ENCODE data around the gene EBF3. TPM values are rescaled to one million over a fixed set of nuclear protein-coding genes. Genes with fewer than 3 reads are reported as not detected.

EBF3 gene
- total RNA-seq, 2 donors from 2014 or later: 0.44 to 2.0 TPM

DNA sequence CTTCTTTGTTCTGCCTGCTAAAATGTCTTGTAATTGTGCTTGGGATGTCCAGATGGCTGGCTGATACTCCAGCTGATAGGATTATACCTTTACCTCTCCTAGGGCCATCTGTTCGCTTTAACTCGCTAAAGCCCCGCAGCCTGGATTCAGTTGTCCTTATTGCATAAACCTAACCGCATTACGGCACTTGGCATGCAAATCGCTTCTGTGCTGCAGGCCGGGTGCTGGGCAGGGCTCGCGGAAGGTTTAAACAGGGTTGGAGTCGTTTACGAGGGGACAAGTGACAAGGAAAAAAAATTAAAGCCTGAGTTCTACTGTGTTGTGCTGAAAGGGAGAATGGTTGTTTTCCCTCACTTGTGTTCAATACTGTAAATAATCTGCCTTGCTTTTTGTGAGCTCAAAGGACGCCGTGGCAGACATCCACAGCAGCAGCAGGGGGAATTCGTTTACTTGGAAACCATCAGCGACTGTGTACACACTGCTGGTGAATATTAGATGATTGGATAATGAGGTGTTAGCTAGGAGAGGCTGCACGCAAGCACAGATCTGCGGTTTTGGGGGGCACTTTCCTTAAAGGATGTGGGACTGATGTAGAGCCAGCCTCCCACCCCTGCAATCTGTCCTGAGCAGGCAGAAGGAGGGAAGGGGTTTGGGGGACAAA is 93.0 kb downstream of the EBF3 start:
- Mint-ChIP-seq H3K27me3 (ENCODE audit: insufficient read depth) (no peaks in the 10 kb centered on the region), H3K9me3 (no peaks in the 10 kb centered on the region), H3K36me3 (ENCODE audit: low read depth) (no peaks in the 10 kb centered on the region), H3K4me3 (no peak overlapping the region), H3K4me1 (peaks cover 29% of the 10 kb centered on the region), H3K27ac (no peak overlapping the region)
- Histone ChIP-seq H3K9ac (ENCODE audit: extremely low read depth, low read length, poor library complexity, severe bottlenecking) (no peak overlapping the region), H3K27me3 (ENCODE audit: control insufficient read depth, insufficient read depth, low read length, poor library complexity, severe bottlenecking) (no peaks in the 10 kb centered on the region), H3K9me3 (ENCODE audit: control insufficient read depth, low read length) (no peaks in the 10 kb centered on the region), H3K27ac (ENCODE audit: low read depth, low read length) (peak overlapping the region; percentile 94), H3K36me3 (ENCODE audit: control insufficient read depth, insufficient read depth, low read length) (no peaks in the 10 kb centered on the region), H3K4me1 (ENCODE audit: control insufficient read depth, insufficient read depth, low read length) (peaks cover 6% of the 10 kb centered on the region), H3K4me3 (ENCODE audit: low read length) (no peak overlapping the region)
- TF ChIP-seq CTCF (conservative IDR thresholded peaks at IDR 0.05): no peak
- DNase-seq: no peak
- WGBS, 2 experiments (ENCODE audit: insufficient coverage in 1 of 2, insufficient read length in 1 of 2): 70 to 76% methylated on average over 13 to 17 of the region's 17 CpGs

DNA sequence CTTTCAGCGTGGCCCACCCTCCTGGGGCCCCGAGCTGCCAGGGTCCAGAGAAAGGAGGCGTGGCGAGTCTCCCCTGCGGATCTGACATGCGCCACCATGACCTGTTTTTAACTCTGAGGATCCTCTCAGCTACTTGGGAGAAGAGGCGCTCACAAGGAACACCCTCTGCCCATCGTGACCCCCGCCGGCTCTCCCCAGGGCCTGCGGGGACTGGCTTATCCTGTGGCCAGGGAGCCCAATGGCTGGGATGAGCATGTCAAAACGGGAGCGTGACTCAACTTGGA is 93.7 kb downstream of the EBF3 start:
- Histone ChIP-seq H3K36me3 (ENCODE audit: control insufficient read depth, insufficient read depth, low read length) (no peaks in the 10 kb centered on the region), H3K4me1 (ENCODE audit: control insufficient read depth, insufficient read depth, low read length) (peaks cover 12% of the 10 kb centered on the region), H3K9me3 (ENCODE audit: control insufficient read depth, low read length) (no peaks in the 10 kb centered on the region), H3K9ac (ENCODE audit: extremely low read depth, low read length, poor library complexity, severe bottlenecking) (no peak overlapping the region), H3K27me3 (ENCODE audit: control insufficient read depth, insufficient read depth, low read length, poor library complexity, severe bottlenecking) (no peaks in the 10 kb centered on the region), H3K27ac (ENCODE audit: low read depth, low read length) (peak overlapping the region; percentile 94), H3K4me3 (ENCODE audit: low read length) (no peak overlapping the region)
- H3K9me3 Mint-ChIP-seq: no peaks in the 10 kb centered on the region
- no peak overlapping the region for H3K4me3 Mint-ChIP-seq
- no peak overlapping the region for H3K27ac Mint-ChIP-seq
- TF ChIP-seq CTCF (conservative IDR thresholded peaks at IDR 0.05): no peak
- no peaks in the 10 kb centered on the region for H3K36me3 Mint-ChIP-seq (ENCODE audit: low read depth)
- peaks cover 31% of the 10 kb centered on the region for H3K4me1 Mint-ChIP-seq
- no peaks in the 10 kb centered on the region for H3K27me3 Mint-ChIP-seq (ENCODE audit: insufficient read depth)
- WGBS, 2 experiments (ENCODE audit: insufficient coverage in 1 of 2, insufficient read length in 1 of 2): 94 to 97% methylated on average over 11 to 13 of the region's 13 CpGs
- no peak for DNase-seq

DNA sequence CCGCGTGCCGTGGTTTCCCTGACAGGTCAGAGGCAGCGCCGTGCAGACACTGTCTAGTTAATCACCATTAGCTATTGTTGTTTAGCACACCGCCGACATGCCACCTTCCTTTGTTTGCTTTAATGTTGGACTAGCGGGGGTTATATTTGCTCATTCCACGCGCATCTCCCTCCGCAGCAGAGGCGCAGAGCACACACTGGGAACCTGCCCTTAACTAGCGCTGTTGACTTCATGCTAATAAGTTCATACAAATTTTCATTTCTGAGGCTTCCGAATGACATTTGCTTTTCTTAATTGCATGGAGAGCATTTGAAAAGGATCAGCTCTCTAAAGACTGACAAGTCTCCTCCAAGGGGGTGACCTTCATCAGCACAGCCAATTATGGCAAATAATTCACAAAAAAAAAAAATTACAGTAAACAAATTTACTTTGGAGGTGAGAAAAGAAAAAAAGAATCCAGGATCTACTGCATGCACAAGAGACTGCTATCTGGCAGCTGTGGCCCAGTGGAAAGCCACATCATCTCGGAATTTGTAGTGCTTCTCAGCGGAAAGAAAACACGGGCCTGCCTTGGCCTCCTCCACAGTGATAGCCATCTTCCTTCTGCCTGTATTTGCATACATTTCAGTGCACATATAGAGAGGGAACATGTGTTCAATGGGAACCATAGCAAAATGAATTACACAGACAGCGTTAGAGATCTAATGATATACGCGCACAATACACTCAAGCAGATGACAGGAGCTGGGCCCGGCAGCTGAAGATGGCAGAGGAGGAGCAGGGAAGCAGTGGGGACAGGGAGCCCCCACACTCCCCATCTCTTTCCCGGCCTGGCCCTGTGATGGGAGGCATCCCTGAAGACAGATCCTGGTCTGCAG is 94.2 kb downstream of the EBF3 start:
- H3K27me3 ChIP-seq (ENCODE audit: control insufficient read depth, insufficient read depth, low read length, poor library complexity, severe bottlenecking): no peaks in the 10 kb centered on the region
- Mint-ChIP-seq H3K9me3 (no peaks in the 10 kb centered on the region), H3K27me3 (ENCODE audit: insufficient read depth) (no peaks in the 10 kb centered on the region), H3K27ac (no peak overlapping the region), H3K4me3 (no peak overlapping the region), H3K4me1 (peaks cover 31% of the 10 kb centered on the region), H3K36me3 (ENCODE audit: low read depth) (no peaks in the 10 kb centered on the region)
- WGBS, 2 experiments (ENCODE audit: insufficient coverage in 1 of 2, insufficient read length in 1 of 2): 93% methylated on average over 22 of the region's 22 CpGs
- no peaks in the 10 kb centered on the region for H3K9me3 ChIP-seq (ENCODE audit: control insufficient read depth, low read length)
- H3K4me1 ChIP-seq (ENCODE audit: control insufficient read depth, insufficient read depth, low read length): peaks cover 12% of the 10 kb centered on the region
- DNase-seq: no peak
- H3K36me3 ChIP-seq (ENCODE audit: control insufficient read depth, insufficient read depth, low read length): no peaks in the 10 kb centered on the region
- H3K27ac ChIP-seq (ENCODE audit: low read depth, low read length): peak overlapping the region; percentile 94
- H3K9ac ChIP-seq (ENCODE audit: extremely low read depth, low read length, poor library complexity, severe bottlenecking): no peak overlapping the region
- TF ChIP-seq CTCF (conservative IDR thresholded peaks at IDR 0.05): no peak
- no peak overlapping the region for H3K4me3 ChIP-seq (ENCODE audit: low read length)
